K562 (cell line): ENCODE data around the gene SGSM2. TPM values are rescaled to one million over a fixed set of nuclear protein-coding genes. Genes with fewer than 3 reads are reported as not detected.

ENCODE experiments used
- ATAC-seq: fragments of 200-7000 bp; cut with Tn5 transposase; 3 replicates; pipeline ENCODE4 v1.9.1; 2020; ENCODE audit warnings: moderate library complexity
- BruUV-seq: library from RNA; stranded (reverse); fragments of 400-500 nt; replicated peaks from 2 replicates; lab custom pipeline; 2021; lab: Mats Ljungman, UMichigan
- CTCF ChIA-PET: fragments of 300-600 bp; formaldehyde crosslinking; extraction: SDS; loops from one replicate; lab custom pipeline; 2021; ENCODE audit warnings: low intra/inter-chr PET ratio; lab: Yijun Ruan, JAX
- POLR2A ChIA-PET: fragments of 300-600, 350-650 bp; sonication (Branson Sonifier 250); formaldehyde crosslinking; extraction: SDS; loops from one replicate; lab custom pipeline; 2021; ENCODE audit warnings: antibody characterized with exemption, inconsistent platforms; lab: Yijun Ruan, JAX
- DNase-seq, 4 experiments: peaks; one replicate each; pipeline versions ENCODE4 v3.0.0 to v3.0.0-alpha.2; 2011 to 2018; ENCODE audit warnings: low spot score in 3 of 4, mixed read lengths in 3 of 4; ENCODE audit errors: extremely low read depth in 1 of 4
- FAIRE-seq: peaks from 2 replicates; lab custom pipeline; 2011; peaks lifted over from hg19 to GRCh38; lab: Jason Lieb, UNC
- H2AFZ ChIP-seq: 2 replicates; pipeline ENCODE4 v1.6.0; 2011; ENCODE audit warnings: low read depth, low read length, control low read depth, inconsistent platforms
- H3K27ac ChIP-seq: fragments of 200-600 bp; 3 replicates; pipeline ENCODE4 v1.8.0; 2011; ENCODE audit warnings: low read depth, mild to moderate bottlenecking, control low read depth, inconsistent platforms, low read length, moderate library complexity, mixed read lengths; ENCODE audit errors: extremely low read depth
- H3K27me3 ChIP-seq, 2 experiments: fragments of 300-600 bp in 1 of 2; 2 replicates in 1 of 2; 3 replicates in 1 of 2; pipeline versions ENCODE4 v1.6.0 to v1.8.0; 2011; ENCODE audit warnings: inconsistent platforms in 2 of 2, low read length in 2 of 2, mild to moderate bottlenecking in 1 of 2, mixed read lengths in 1 of 2, moderate library complexity in 1 of 2; ENCODE audit not compliant: control insufficient read depth in 2 of 2, insufficient read depth in 2 of 2
- H3K36me3 ChIP-seq: fragments of 300-600 bp; 3 replicates; pipeline ENCODE4 v1.8.0; 2011; ENCODE audit warnings: mild to moderate bottlenecking, low read length, inconsistent platforms; ENCODE audit not compliant: control insufficient read depth, insufficient read depth
- H3K4me1 ChIP-seq, 2 experiments: fragments of 200-600 bp in 1 of 2; replicated peaks in 1 of 2; 2 replicates in 1 of 2; 3 replicates in 1 of 2; pipeline versions ENCODE4 v1.5.1 to v1.8.0; 2011; ENCODE audit warnings: inconsistent platforms in 2 of 2, low read length in 2 of 2, mild to moderate bottlenecking in 1 of 2, mixed read lengths in 1 of 2, moderate library complexity in 1 of 2; ENCODE audit not compliant: control insufficient read depth in 2 of 2, insufficient read depth in 2 of 2
- H3K4me2 ChIP-seq: 2 replicates; pipeline ENCODE4 v1.6.1; 2011; ENCODE audit warnings: low read length, control low read depth, inconsistent platforms, mixed read lengths; ENCODE audit not compliant: insufficient read depth
- H3K4me3 ChIP-seq: fragments of 200-600 bp; sonication (generic), shearing (Covaris generic); 2 replicates; pipeline ENCODE4 v1.5.1; 2016; ENCODE audit warnings: control low read depth, inconsistent platforms
- H3K79me2 ChIP-seq: fragments of 200-600 bp; 3 replicates; pipeline ENCODE4 v1.8.0; 2011; ENCODE audit warnings: low read length, inconsistent platforms; ENCODE audit not compliant: control insufficient read depth, insufficient read depth
- H3K9ac ChIP-seq, 2 experiments: 2 replicates each; pipeline versions ENCODE4 v1.6.0 to v1.6.1; 2011; ENCODE audit warnings: low read depth in 2 of 2, low read length in 2 of 2, control low read depth in 1 of 2, inconsistent platforms in 1 of 2, mild to moderate bottlenecking in 1 of 2, mixed read lengths in 1 of 2; ENCODE audit not compliant: insufficient read depth in 1 of 2
- H3K9me1 ChIP-seq: one replicate; pipeline ENCODE4 v1.6.0; 2011; ENCODE audit warnings: inconsistent platforms, mild to moderate bottlenecking, low read length, moderate library complexity; ENCODE audit not compliant: control insufficient read depth, insufficient read depth
- H3K9me3 ChIP-seq: replicated peaks from 2 replicates; pipeline ENCODE4 v1.5.1; 2011; ENCODE audit warnings: low read depth, low read length, inconsistent platforms; ENCODE audit not compliant: control insufficient read depth, insufficient read depth
- H4K20me1 ChIP-seq: replicated peaks from 2 replicates; pipeline ENCODE4 v1.6.1; 2011; ENCODE audit warnings: low read length, inconsistent platforms, mixed read lengths; ENCODE audit not compliant: control insufficient read depth, insufficient read depth
- ARID4B ChIP-seq: sonication (generic); formaldehyde crosslinking; IDR thresholded peaks from 2 replicates; pipeline ENCODE4 v1.8.0; 2022; ENCODE audit warnings: mild to moderate bottlenecking, missing genetic modification reagents
- BRF2 ChIP-seq: IDR thresholded peaks from 3 replicates; pipeline ENCODE4 v1.6.1; 2011; ENCODE audit warnings: borderline replicate concordance, mild to moderate bottlenecking; ENCODE audit not compliant: insufficient read length, insufficient read depth
- CEBPG ChIP-seq, 3 experiments: fragments of 200-800 bp in 1 of 3; sonication (Bioruptor generic) in 1 of 3; sonication (generic) in 1 of 3; formaldehyde crosslinking in 1 of 3; IDR thresholded peaks in 2 of 3; conservative IDR thresholded peaks in 1 of 3; 2 replicates each; pipeline versions ENCODE4 v1.6.1 to v1.8.0; 2016 to 2022; ENCODE audit warnings: missing compliant biosample characterization in 2 of 3, missing genetic modification characterization in 2 of 3, mild to moderate bottlenecking in 1 of 3, missing genetic modification reagents in 1 of 3
- FUS ChIP-seq: fragments of 200-400 bp; formaldehyde crosslinking; optimal IDR thresholded peaks from 2 replicates; pipeline ENCODE3; 2017; ENCODE audit warnings: low read depth, low read length
- HEY1 ChIP-seq: fragments of 250-450 bp; sonication (Bioruptor Pico); IDR thresholded peaks from 2 replicates; pipeline ENCODE4 v1.5.0; 2020; ENCODE audit warnings: mild to moderate bottlenecking, moderate library complexity, borderline replicate concordance
- PYGO2 ChIP-seq: fragments of 450-650 bp; IDR thresholded peaks from 2 replicates; pipeline ENCODE4 v1.6.1; 2016; ENCODE audit warnings: mild to moderate bottlenecking, missing genetic modification characterization, moderate library complexity, missing compliant biosample characterization
- ZNF57 ChIP-seq: fragments of 450-650 bp; formaldehyde crosslinking; IDR thresholded peaks from 2 replicates; pipeline ENCODE4 v1.4.0; 2020; ENCODE audit warnings: mild to moderate bottlenecking, moderate library complexity
- ZNF780A ChIP-seq: fragments of 250-450 bp; sonication (Bioruptor Pico); IDR thresholded peaks from 2 replicates; pipeline ENCODE4 v1.5.0; 2021; ENCODE audit warnings: mild to moderate bottlenecking
- WGBS: fragments of 100-300 bp; shearing (Covaris generic); methylation state at CpG from one replicate; pipeline ENCODE4 v1.1.6; 2016; ENCODE audit warnings: low coverage, mixed read lengths; ENCODE audit not compliant: insufficient coverage; ENCODE audit errors: missing lambda C conversion rate; 5-methylcytosine and 5-hydroxymethylcytosine counted together
- in situ Hi-C: fragments of 300-500 bp; cut with MboI; formaldehyde crosslinking; loops from 4 replicates; pipeline ENCODE4 v1.15.0; 2018; ENCODE audit warnings: inconsistent platforms, mixed read lengths
- intact Hi-C: fragments of 100-400 bp; cut with micrococcal nuclease; formaldehyde crosslinking; loops from 2 replicates; pipeline ENCODE4 v1.14.2; 2022
- polyA plus RNA-seq, 8 experiments: library from polyadenylated mRNA; depleted of rRNA in 4 of 8; stranded (reverse) in 5 of 8; unstranded in 3 of 8; fragments of >200 nt; fragmentation: Nextera tagmentation in 2 of 8; fragmentation: Illumina TruSeq in 1 of 8; extraction: Ambion mirVana in 2 of 8; extraction: Trizol in 1 of 8; gene quantifications; 2 replicates each; pipeline versions ENCODE4 v1.2.1 to v1.2.3, GENCODE V29; 2011 to 2014; ENCODE audit warnings: inconsistent platforms in 1 of 8, missing spikeins in 1 of 8
- total RNA-seq, 7 experiments: library from RNA; depleted of rRNA in 6 of 7; stranded (reverse); fragments of >200 nt in 6 of 7; fragmentation: Illumina TruSeq in 2 of 7; extraction: Trizol in 2 of 7; gene quantifications; 2 replicates each; pipeline versions ENCODE4 v1.2.1 to v1.2.3, GENCODE V29; 2011 to 2021; ENCODE audit warnings: low replicate concordance in 1 of 7

SGSM2 gene
- total and polyA plus RNA-seq, 9 of the 15 experiments (the other 6 are each of a cell fraction or from before 2014, with no cell fraction given), result 0.20 to 26.3 (median 14.8) TPM

- peaks cover 19% of the 10 kb centered on the region; the same call in 1 of the 3 replicates for H3K36me3 ChIP-seq
- no peak overlapping the region for H3K27ac ChIP-seq
- no peaks in the 10 kb centered on the region for H3K9me1 ChIP-seq
- H3K4me1 ChIP-seq, result no peaks in the 10 kb centered on the region
- POLR2A ChIA-PET, result interaction anchor here (2.0 kb wide), 1 partner anchor 11 kb away, joined by 4 read pairs; no protein-coding TSS in a partner anchor
- TF ChIP-seq CEBPG (CRISPR knock-in tag; IDR thresholded peaks at IDR 0.05), result no peak
- TF ChIP-seq CEBPG (tag; conservative IDR thresholded peaks at IDR 0.05 in 1 of 2, IDR thresholded peaks at IDR 0.05 in 1 of 2), result no peak
- no peak for TF ChIP-seq PYGO2 (tag)
- TF ChIP-seq ARID4B (CRISPR knock-in tag), result no peak
- no peak for TF ChIP-seq BRF2
- TF ChIP-seq ZNF57, result no peak
- TF ChIP-seq ZNF780A, result no peak
- no peak for TF ChIP-seq FUS
- TF ChIP-seq HEY1, result no peak
- TF ChIP-seq, all 486 proteins: peak for 0
- no TSS peak for BruUV-seq
- in situ Hi-C loops (no loop called here), intact Hi-C loops (no loop called here)
- Histone ChIP-seq H4K20me1 (no peaks in the 10 kb centered on the region), H3K27me3 (no peaks in the 10 kb centered on the region), H3K9me3 (no peaks in the 10 kb centered on the region), H3K4me3 (no peak overlapping the region), H3K4me2 (no peak overlapping the region), H3K9ac (no peak overlapping the region), H3K79me2 (no peaks in the 10 kb centered on the region), H2AFZ (no peak overlapping the region)
- CTCF ChIA-PET, result no interaction called here
- 40% methylated on average over 2 of the region's 2 CpGs for WGBS
- DNase-seq, result no peak
- FAIRE-seq, result no peak
- ATAC-seq, result no peak
These were observed 89.9 kb downstream of the SGSM2 start for GRCh38 chr17:2427215-2427614.
